B cell (primary cell): ENCODE results near the gene BHLHE40.

ENCODE experiments used
- EZH2 ChIP-seq: IDR thresholded peaks from 2 replicates; pipeline ENCODE4 v1.6.1; 2012; ENCODE audit warnings: borderline replicate concordance, low read depth, mild to moderate bottlenecking, moderate library complexity, low read length; ENCODE audit not compliant: insufficient read depth, poor library complexity, severe bottlenecking
- TF ChIP-seq, protein P1 (sequence below): fragments of 200-600 bp; IDR thresholded peaks from one replicate; pipeline ENCODE4 v1.8.0; 2022; ENCODE audit warnings: antibody characterized with exemption, mild to moderate bottlenecking

DNA sequence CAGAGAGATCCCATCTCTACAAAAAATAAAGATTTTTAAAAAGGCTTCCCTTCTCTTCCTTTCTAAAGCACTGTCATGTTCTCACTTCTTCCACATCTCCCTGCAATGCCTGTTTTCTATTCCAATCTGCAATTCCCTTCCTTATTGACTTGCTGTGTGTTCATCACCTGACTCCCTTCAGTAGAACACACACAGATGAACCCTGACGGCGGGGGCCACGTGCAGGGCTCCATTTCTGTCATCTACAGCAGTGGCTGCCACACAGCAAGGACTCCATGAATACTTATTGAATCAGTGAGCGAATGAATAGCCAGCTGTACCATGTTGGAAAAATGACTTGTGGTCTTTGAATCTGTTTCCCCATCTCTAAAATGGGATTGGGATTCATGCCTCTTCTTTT, 26.1 kb downstream of the BHLHE40 start:
- TF ChIP-seq, protein P1, sequence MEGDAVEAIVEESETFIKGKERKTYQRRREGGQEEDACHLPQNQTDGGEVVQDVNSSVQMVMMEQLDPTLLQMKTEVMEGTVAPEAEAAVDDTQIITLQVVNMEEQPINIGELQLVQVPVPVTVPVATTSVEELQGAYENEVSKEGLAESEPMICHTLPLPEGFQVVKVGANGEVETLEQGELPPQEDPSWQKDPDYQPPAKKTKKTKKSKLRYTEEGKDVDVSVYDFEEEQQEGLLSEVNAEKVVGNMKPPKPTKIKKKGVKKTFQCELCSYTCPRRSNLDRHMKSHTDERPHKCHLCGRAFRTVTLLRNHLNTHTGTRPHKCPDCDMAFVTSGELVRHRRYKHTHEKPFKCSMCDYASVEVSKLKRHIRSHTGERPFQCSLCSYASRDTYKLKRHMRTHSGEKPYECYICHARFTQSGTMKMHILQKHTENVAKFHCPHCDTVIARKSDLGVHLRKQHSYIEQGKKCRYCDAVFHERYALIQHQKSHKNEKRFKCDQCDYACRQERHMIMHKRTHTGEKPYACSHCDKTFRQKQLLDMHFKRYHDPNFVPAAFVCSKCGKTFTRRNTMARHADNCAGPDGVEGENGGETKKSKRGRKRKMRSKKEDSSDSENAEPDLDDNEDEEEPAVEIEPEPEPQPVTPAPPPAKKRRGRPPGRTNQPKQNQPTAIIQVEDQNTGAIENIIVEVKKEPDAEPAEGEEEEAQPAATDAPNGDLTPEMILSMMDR: no peak
- TF ChIP-seq EZH2: no peak
